Hepatocyte (in vitro differentiated cells): ENCODE results near the gene PRDM16. TPM values are rescaled to one million over a fixed set of nuclear protein-coding genes. Genes with fewer than 3 reads are reported as not detected.

Experiments
- DNase-seq: peaks from one replicate; pipeline ENCODE4 v3.0.0-alpha.2; 2016; ENCODE audit warnings: low spot score
- H2AFZ ChIP-seq: fragments of 200-600 bp; sonication (generic); 2 replicates; pipeline ENCODE4 v1.6.0; 2016; ENCODE audit warnings: antibody characterized with exemption, mild to moderate bottlenecking
- H3K27ac ChIP-seq: fragments of 200-600 bp; sonication (generic); 2 replicates; pipeline ENCODE4 v1.5.1; 2016; ENCODE audit warnings: mild to moderate bottlenecking
- H3K27me3 ChIP-seq: fragments of 200-600 bp; sonication (generic); 2 replicates; pipeline ENCODE4 v1.6.1; 2016
- H3K36me3 ChIP-seq: fragments of 200-600 bp; sonication (generic); replicated peaks from 2 replicates; pipeline ENCODE4 v1.5.1; 2016; ENCODE audit warnings: low read depth; ENCODE audit not compliant: insufficient read depth
- H3K4me1 ChIP-seq: fragments of 200-600 bp; sonication (generic); 2 replicates; pipeline ENCODE4 v1.5.1; 2016; ENCODE audit warnings: mild to moderate bottlenecking, moderate library complexity; ENCODE audit not compliant: insufficient read depth
- H3K4me2 ChIP-seq: fragments of 200-600 bp; sonication (generic); 2 replicates; pipeline ENCODE4 v1.6.0; 2016
- H3K4me3 ChIP-seq: fragments of 200-600 bp; sonication (generic); 2 replicates; pipeline ENCODE4 v1.5.1; 2016; ENCODE audit warnings: mild to moderate bottlenecking
- H3K79me2 ChIP-seq: fragments of 200-600 bp; sonication (generic); 2 replicates; pipeline ENCODE4 v1.6.0; 2017; ENCODE audit warnings: mild to moderate bottlenecking
- H3K9me2 ChIP-seq: fragments of 200-600 bp; sonication (generic); replicated peaks from 2 replicates; pipeline ENCODE4 v1.6.0; 2017; ENCODE audit warnings: mild to moderate bottlenecking; ENCODE audit not compliant: insufficient read depth
- H3K9me3 ChIP-seq: fragments of 200-600 bp; sonication (generic); 2 replicates; pipeline ENCODE4 v1.5.1; 2016; ENCODE audit warnings: low read depth, mild to moderate bottlenecking
- H4K20me1 ChIP-seq: fragments of 200-600 bp; sonication (generic); 2 replicates; pipeline ENCODE4 v1.6.0; 2016; ENCODE audit warnings: mild to moderate bottlenecking; ENCODE audit not compliant: insufficient read depth, poor library complexity, severe bottlenecking
- CTCF ChIP-seq: fragments of 200-600 bp; sonication (generic); IDR thresholded peaks from 2 replicates; pipeline ENCODE4 v1.5.1; 2016; ENCODE audit warnings: antibody characterized with exemption, mild to moderate bottlenecking; ENCODE audit not compliant: poor library complexity
- EZH2 ChIP-seq: fragments of 200-600 bp; sonication (generic); IDR thresholded peaks from 2 replicates; pipeline ENCODE4 v1.6.1; 2016; ENCODE audit warnings: antibody characterized with exemption, mild to moderate bottlenecking, borderline replicate concordance
- EZH2phosphoT487 ChIP-seq: fragments of 200-600 bp; sonication (generic); IDR thresholded peaks from one replicate; pipeline ENCODE4 v1.6.1; 2018; ENCODE audit warnings: antibody characterized with exemption, mild to moderate bottlenecking, low read depth, moderate library complexity; ENCODE audit not compliant: unreplicated experiment, severe bottlenecking
- WGBS: methylation state at CpG from one replicate; pipeline ENCODE4 v1.1.6; 2016; ENCODE audit warnings: low lambda C conversion rate; ENCODE audit errors: missing lambda C conversion rate; 5-methylcytosine and 5-hydroxymethylcytosine counted together
- polyA plus RNA-seq: library from polyadenylated mRNA; unstranded; fragments of >200 nt; fragmentation: Nextera tagmentation; extraction: Ambion mirVana; gene quantifications from 2 replicates; pipeline ENCODE4 v1.2.1, GENCODE V29; 2016
- total RNA-seq: library from RNA; depleted of rRNA; stranded (reverse); fragments of >200 nt; gene quantifications from 2 replicates; pipeline ENCODE4 v1.2.3, GENCODE V29; 2014

PRDM16 gene
- total and polyA plus RNA-seq, 2 experiments from 2014 or later = 8.1 to 9.9 TPM

- Histone ChIP-seq H3K4me2 (no peak overlapping the region), H3K36me3 (no peaks in the 10 kb centered on the region), H3K27me3 (no peaks in the 10 kb centered on the region), H3K9me3 (no peaks in the 10 kb centered on the region), H3K4me1 (no peaks in the 10 kb centered on the region), H3K9me2 (no peaks in the 10 kb centered on the region), H4K20me1 (no peaks in the 10 kb centered on the region), H3K4me3 (no peak overlapping the region), H2AFZ (no peak overlapping the region), H3K79me2 (no peaks in the 10 kb centered on the region), H3K27ac (no peak overlapping the region)
- TF ChIP-seq CTCF = no peak
- TF ChIP-seq EZH2phosphoT487 = no peak
- TF ChIP-seq EZH2 = no peak
- no peak for DNase-seq
- 69% methylated on average over 6 of the region's 6 CpGs for WGBS
These were observed 44.7 kb downstream of the PRDM16 start for GRCh38 chr1:3113741-3114056.

- no peak for DNase-seq
- Histone ChIP-seq H3K4me3 (no peak overlapping the region), H3K27me3 (no peaks in the 10 kb centered on the region), H3K27ac (no peak overlapping the region), H4K20me1 (no peaks in the 10 kb centered on the region), H3K4me2 (no peak overlapping the region), H3K36me3 (no peaks in the 10 kb centered on the region), H3K4me1 (no peaks in the 10 kb centered on the region), H2AFZ (no peak overlapping the region), H3K9me2 (no peaks in the 10 kb centered on the region), H3K79me2 (no peaks in the 10 kb centered on the region), H3K9me3 (no peaks in the 10 kb centered on the region)
- TF ChIP-seq EZH2phosphoT487 = no peak
- 91% methylated on average over 31 of the region's 49 CpGs for WGBS
These were observed 45.2 kb downstream of the PRDM16 start for GRCh38 chr1:3114131-3114744.

- H4K20me1 ChIP-seq = no peaks in the 10 kb centered on the region
- H3K27me3 ChIP-seq = no peaks in the 10 kb centered on the region
- no peaks in the 10 kb centered on the region for H3K36me3 ChIP-seq
- H3K27ac ChIP-seq = no peak overlapping the region
- H3K4me1 ChIP-seq = peaks cover 2% of the 10 kb centered on the region
- DNase-seq = no peak
- no peak for TF ChIP-seq EZH2
- TF ChIP-seq CTCF = no peak
- TF ChIP-seq EZH2phosphoT487 = no peak
- no peaks in the 10 kb centered on the region for H3K9me3 ChIP-seq
- H3K79me2 ChIP-seq = no peaks in the 10 kb centered on the region
- no peak overlapping the region for H3K4me2 ChIP-seq
- H2AFZ ChIP-seq = no peak overlapping the region
- 87% methylated on average over 8 of the region's 8 CpGs for WGBS
- H3K4me3 ChIP-seq = no peak overlapping the region
- H3K9me2 ChIP-seq = no peaks in the 10 kb centered on the region
These were observed 45.8 kb downstream of the PRDM16 start for GRCh38 chr1:3114846-3115245.

GRCh38 chr1:3115275-3116149 is 46.5 kb downstream of the PRDM16 start:
- no peaks in the 10 kb centered on the region for H3K79me2 ChIP-seq
- whole genome bisulfite sequencing = 69% methylated on average over 37 of the region's 38 CpGs
- H3K4me3 ChIP-seq = no peak overlapping the region
- peak; percentile 38 for DNase-seq
- no peaks in the 10 kb centered on the region for H3K27me3 ChIP-seq
- H3K4me1 ChIP-seq = peaks cover 7% of the 10 kb centered on the region
- no peaks in the 10 kb centered on the region for H3K9me3 ChIP-seq
- TF ChIP-seq EZH2phosphoT487 (no peak), EZH2 (no peak), CTCF (no peak)
- no peaks in the 10 kb centered on the region for H4K20me1 ChIP-seq
- H3K36me3 ChIP-seq = no peaks in the 10 kb centered on the region
- no peak overlapping the region for H3K27ac ChIP-seq
- H3K9me2 ChIP-seq = no peaks in the 10 kb centered on the region
- no peak overlapping the region for H3K4me2 ChIP-seq
- H2AFZ ChIP-seq = no peak overlapping the region
